ENCODE data around the gene SH2D1A. TPM values are rescaled to one million over a fixed set of nuclear protein-coding genes. Genes with fewer than 3 reads are reported as not detected.

SH2D1A gene
- total RNA-seq, 6 donors from 2014 or later: 0.44 to 11.0 (median 1.5) TPM

DNA sequence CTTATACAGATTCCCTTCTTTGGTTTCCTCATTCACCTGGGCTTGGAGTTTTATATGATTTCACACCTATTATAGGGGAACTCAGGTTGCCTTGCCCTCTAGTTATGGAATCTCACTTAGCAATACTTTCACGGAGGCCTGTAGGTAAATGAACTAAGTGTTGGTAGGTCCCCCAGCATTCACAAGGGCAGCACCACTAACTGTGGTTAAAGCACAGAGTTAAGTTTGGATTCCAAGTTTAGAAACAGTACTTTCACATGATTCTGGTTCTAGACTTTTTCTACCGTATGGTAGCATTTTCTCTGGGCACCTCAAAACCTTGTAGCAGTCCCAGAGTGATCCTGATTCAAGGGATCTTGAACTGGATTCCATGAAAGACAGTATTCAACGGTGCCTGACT lies 46.4 kb downstream of the SH2D1A start:
- WGBS, 2 donors: 81 to 90% methylated on average over 3 of the region's 3 CpGs
- Histone ChIP-seq H3K9me3 (no peaks in the 10 kb centered on the region), H3K4me3 (no peak overlapping the region), H3K27me3 (no peaks in the 10 kb centered on the region), H3K27ac (no peak overlapping the region), H3K4me1 (peaks cover 0 to 3% (median 0%) of the 10 kb centered on the region in 4 donors), H3K36me3 (no peaks in the 10 kb centered on the region)
- ATAC-seq (ENCODE audit: low FRiP score in 2 of 2): no peak
- no peak for DNase-seq
- TF ChIP-seq POLR2AphosphoS5 (IDR thresholded peaks at IDR 0.05) (no peak), CTCF (IDR thresholded peaks at IDR 0.05) (no peak), POLR2A (IDR thresholded peaks at IDR 0.05) (no peak), EP300 (IDR thresholded peaks at IDR 0.05) (no peak)

DNA sequence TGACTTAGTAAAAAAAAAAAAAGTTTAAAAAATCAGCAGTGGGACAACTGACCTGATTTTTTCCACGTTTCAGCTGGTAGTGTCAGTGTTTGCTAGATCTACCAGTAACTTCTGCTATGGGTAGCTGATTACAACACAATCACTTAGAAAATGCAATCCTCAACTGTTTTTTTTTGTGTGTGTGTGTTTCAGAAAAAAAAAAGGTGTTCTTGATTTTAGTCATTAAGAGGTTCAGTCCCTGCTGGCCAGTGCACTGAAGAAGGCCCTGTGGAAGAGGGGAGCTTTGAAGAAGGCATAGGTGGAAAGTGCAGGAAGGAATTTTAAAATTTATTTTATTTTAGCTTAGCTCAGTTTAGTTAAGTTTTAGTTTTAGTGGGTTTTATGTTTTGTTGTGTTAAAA lies 46.9 kb downstream of the SH2D1A start:
- Histone ChIP-seq H3K27ac (no peak overlapping the region), H3K4me3 (no peak overlapping the region), H3K9me3 (no peaks in the 10 kb centered on the region), H3K27me3 (no peaks in the 10 kb centered on the region), H3K4me1 (peaks cover 0 to 3% (median 0%) of the 10 kb centered on the region in 4 donors), H3K36me3 (no peaks in the 10 kb centered on the region)
- DNase-seq: no peak
- ATAC-seq (ENCODE audit: low FRiP score in 2 of 2): no peak
- no peak for TF ChIP-seq POLR2A (IDR thresholded peaks at IDR 0.05)
- TF ChIP-seq POLR2AphosphoS5 (IDR thresholded peaks at IDR 0.05): no peak
- no peak for TF ChIP-seq CTCF (IDR thresholded peaks at IDR 0.05)
- TF ChIP-seq EP300 (IDR thresholded peaks at IDR 0.05): no peak
- 42 to 73% methylated on average over 1 of the region's 1 CpG for WGBS, 2 donors

DNA sequence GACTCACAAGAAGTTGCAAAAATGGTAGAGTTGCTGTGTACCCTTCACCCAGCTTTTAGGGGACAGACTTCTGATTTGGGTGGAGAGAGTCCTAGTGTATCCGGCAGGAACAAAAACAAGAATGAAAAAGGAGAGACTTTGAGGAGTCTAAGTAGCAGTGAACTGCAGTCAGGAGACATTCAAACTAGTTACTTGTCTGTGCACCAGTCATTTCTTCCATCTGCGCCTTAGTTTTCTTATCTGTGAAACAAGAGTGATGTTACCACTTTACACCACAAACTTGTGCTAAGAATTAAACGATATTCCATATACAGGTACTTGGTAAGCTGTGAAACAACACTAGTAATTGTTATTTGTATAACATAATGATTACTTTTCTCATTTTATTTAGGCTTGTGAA lies 47.3 kb downstream of the SH2D1A start:
- no peak overlapping the region for H3K4me3 ChIP-seq
- TF ChIP-seq EP300 (IDR thresholded peaks at IDR 0.05): no peak
- no peak for TF ChIP-seq CTCF (IDR thresholded peaks at IDR 0.05)
- no peak for TF ChIP-seq POLR2A (IDR thresholded peaks at IDR 0.05)
- TF ChIP-seq POLR2AphosphoS5 (IDR thresholded peaks at IDR 0.05): no peak
- no peak overlapping the region for H3K27ac ChIP-seq
- no peaks in the 10 kb centered on the region for H3K36me3 ChIP-seq
- ATAC-seq (ENCODE audit: low FRiP score in 2 of 2): no peak
- no peaks in the 10 kb centered on the region for H3K9me3 ChIP-seq
- H3K27me3 ChIP-seq: no peaks in the 10 kb centered on the region
- peaks cover 0 to 3% (median 0%) of the 10 kb centered on the region in 4 donors for H3K4me1 ChIP-seq
- no peak for DNase-seq
- WGBS, 2 donors: 85 to 86% methylated on average over 3 of the region's 3 CpGs

- H3K27ac ChIP-seq: no peak overlapping the region
- H3K27me3 ChIP-seq: no peaks in the 10 kb centered on the region
- TF ChIP-seq EP300 (IDR thresholded peaks at IDR 0.05): no peak
- TF ChIP-seq POLR2AphosphoS5 (IDR thresholded peaks at IDR 0.05): no peak
- TF ChIP-seq POLR2A (IDR thresholded peaks at IDR 0.05): no peak
- TF ChIP-seq CTCF (IDR thresholded peaks at IDR 0.05): no peak
- DNase-seq: no peak
- 55 to 73% methylated on average over 3 of the region's 3 CpGs for WGBS, 2 donors
- no peaks in the 10 kb centered on the region for H3K36me3 ChIP-seq
- H3K4me3 ChIP-seq: no peak overlapping the region
- ATAC-seq (ENCODE audit: low FRiP score in 2 of 2): no peak
- no peaks in the 10 kb centered on the region for H3K9me3 ChIP-seq
- peaks cover 0 to 3% (median 0%) of the 10 kb centered on the region in 4 donors for H3K4me1 ChIP-seq
These were observed 49.0 kb downstream of the SH2D1A start for GRCh38 chrX:124395145-124395880.

DNA sequence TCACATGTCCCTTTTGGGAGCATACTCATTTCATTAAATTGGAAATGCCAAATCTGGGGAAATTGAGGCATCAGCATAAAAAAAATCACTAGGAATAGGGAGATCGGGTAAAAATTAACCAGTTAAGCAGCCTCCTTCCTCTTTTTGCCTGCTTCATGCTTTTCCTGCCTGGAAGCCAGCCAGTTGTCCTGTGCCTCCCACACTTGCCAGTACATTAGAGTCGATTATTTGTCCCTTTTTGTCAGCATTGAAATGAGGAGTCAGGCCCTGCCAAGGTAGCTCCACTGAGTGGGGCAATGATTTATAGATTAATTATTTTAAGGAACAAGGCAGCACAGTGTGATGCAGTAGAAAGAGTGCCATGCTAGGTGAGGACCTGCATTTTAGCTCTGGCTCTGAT lies 55.3 kb downstream of the SH2D1A start:
- no peak overlapping the region for H3K27ac ChIP-seq
- no peak overlapping the region for H3K4me3 ChIP-seq
- H3K9me3 ChIP-seq: no peaks in the 10 kb centered on the region
- ATAC-seq (ENCODE audit: low FRiP score in 2 of 2): no peak
- TF ChIP-seq EP300 (IDR thresholded peaks at IDR 0.05) (no peak), POLR2AphosphoS5 (IDR thresholded peaks at IDR 0.05) (no peak), POLR2A (IDR thresholded peaks at IDR 0.05) (no peak), CTCF (IDR thresholded peaks at IDR 0.05) (no peak)
- DNase-seq: no peak
- 14 to 46% methylated on average over 2 of the region's 2 CpGs for WGBS, 2 donors
- peaks cover 0 to 5% (median 2%) of the 10 kb centered on the region in 4 donors for H3K4me1 ChIP-seq
- no peaks in the 10 kb centered on the region for H3K27me3 ChIP-seq
- no peaks in the 10 kb centered on the region for H3K36me3 ChIP-seq
